GM19025 (cell line): Measurements from ENCODE around the gene FOXN3.
A peak's percentile ranks its signal among the peaks of the same experiment; 100 is the strongest.
"Not testable (repeated sequence)": the region's sequence is repeated elsewhere in the genome, so short reads cannot be mapped to it uniquely, and the experiment has no call there.

Experiments used
- ATAC-seq: cut with Tn5 transposase; IDR thresholded peaks from one replicate; pipeline ENCODE4 v1.9.1; 2021; ENCODE audit warnings: mild to moderate bottlenecking, low read depth, moderate library complexity; ENCODE audit not compliant: unreplicated experiment

FOXN3 gene

DNA sequence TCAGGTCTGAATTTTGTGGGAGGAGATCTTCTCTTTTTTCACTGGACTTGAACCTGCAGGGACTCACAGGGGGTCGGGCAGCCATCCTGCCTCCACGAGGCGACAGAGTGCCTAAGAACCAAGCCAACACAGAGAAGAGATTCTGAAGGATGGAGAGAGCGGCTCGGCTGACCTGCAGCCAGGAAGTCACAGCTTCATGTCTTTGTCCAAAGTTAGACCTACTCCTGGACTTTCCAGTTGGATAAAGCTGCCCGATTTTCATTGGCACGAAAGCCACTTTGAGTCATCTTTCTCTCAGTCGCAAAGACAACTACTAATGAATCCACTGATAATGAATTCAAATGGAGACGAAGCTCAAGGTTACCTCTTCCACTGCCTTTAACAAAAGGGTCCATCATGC is 106.8 kb downstream of the FOXN3 start:
- no peak for ATAC-seq

DNA sequence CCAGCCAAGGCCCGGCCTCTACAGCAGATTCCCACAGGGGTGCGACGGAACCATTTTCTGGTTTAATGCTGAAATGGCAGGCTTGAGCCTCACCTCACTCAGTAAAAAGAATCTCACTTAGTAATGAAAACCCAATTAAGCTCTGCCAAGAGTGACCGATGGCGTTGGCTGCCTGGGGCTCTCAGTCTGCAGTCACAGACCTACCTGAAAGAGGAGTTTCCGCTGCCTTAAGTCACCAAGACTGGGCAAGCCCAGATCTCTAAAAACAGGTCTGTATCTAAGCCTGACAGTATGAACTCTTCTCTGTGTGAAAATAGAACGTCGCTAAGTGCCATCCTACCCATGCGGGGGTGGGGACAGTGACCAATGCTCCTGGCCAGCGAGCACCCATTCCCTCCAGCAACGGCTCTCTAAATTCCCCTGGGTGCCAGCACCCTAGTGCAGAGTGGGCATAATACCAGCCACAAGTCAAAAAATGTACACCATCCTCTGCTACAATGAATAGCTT is 107.3 kb downstream of the FOXN3 start:
- ATAC-seq: no peak

DNA sequence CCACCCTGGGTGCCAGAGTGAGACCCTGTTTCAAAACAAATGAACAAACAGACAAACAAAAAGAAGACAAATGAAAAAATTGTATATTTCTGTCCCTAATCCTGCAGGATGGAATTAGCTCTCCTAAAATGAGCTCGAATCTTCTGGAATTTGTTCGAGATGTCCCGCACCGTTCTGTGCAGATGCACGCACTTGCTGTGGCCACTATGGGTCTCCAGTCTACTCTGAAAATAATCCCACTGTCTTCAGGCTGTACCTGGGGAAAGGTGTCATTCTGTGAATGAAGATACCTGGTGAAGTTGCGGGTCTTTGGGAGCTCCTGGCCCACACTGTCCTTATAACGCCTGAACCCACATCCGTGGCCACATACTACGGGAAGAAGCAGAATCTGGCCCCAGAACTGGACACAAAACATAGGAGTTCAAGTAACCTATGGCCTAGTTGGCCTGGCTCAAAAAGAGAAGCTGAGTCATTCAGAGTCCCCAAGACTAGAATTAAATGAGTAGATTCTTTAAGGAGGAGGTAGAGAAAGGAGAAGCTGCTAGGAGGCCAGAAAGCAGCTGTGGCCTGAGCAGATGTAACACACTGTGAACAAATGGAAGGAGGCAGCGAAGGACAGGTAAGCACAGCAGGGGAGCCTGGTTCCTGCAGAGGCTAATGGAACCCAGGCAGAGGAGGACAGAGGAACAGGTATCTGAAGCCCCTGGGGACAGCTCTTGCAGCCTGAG is 108.6 kb downstream of the FOXN3 start:
- ATAC-seq: peak; percentile 26

DNA sequence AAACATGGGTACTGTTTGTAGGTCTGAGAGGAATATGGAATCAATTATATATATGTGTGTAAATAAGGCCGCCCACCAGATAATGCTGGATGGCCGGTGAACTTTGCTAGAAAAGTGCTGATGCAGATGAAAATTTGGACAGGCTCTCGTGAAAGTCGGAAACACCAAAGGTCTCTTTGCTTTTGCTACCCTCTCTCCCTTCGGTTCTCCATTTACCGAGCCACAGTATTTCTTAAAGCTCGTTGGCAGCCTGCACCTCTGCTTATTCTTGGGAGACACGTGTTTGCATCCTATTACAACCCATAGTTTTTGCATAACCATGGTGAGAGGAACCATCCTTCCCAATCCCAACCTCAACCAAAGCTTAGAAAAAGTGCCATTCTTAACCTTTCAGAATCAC is 109.6 kb downstream of the FOXN3 start:
- no peak for ATAC-seq

DNA sequence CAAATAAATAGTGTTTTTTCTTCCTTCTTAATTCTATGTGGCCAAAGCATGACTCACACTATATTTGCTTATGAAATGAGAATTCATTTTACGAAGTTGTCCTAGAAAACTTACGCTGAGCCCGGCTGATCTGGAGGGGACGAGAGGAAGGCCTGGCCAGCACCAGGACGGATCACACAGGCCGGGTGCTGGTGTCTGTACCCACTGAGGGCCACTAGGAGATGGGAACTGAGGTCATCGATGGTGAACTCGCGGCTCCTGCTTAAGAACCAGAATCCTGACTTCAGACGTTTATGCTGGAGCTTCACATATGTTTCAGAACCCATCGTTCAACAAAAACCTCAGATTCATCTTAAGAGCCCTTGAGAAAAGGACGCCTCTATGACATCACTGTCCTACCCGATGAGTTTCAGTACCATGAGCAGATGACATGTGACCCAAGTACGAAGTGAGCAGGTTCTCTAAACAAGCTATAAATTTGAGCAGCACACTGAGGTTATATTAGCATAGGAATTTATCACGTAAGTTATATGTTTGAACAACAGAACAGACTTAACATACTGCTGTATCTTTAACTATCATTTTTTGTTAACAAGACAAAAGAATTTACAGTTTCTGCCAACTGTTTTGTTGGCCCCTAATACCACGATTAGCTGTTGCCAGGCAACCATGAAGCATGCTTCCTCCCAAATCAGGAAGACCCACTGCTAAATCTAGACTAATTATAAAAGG is 111.9 kb downstream of the FOXN3 start:
- ATAC-seq: peak; percentile 36

DNA sequence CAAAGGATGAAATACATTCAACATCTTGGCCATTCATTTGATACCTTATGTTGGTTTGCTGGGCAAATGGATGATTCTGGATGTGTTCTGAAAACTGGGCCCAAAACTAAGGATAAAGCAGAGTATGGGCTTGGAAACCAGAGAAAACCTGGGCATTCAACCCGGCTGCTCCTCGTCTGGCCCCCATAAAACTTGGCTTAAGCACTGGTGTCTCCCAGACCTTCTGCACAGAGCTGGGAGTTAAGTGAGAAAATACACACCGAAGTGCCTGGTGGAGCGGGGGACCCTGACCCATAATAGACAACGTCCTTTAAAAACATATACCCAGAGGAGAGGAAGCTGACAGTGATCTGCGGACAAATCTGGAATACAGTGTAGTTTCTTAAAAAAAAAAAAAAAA is 112.5 kb downstream of the FOXN3 start:
- no peak for ATAC-seq

DNA sequence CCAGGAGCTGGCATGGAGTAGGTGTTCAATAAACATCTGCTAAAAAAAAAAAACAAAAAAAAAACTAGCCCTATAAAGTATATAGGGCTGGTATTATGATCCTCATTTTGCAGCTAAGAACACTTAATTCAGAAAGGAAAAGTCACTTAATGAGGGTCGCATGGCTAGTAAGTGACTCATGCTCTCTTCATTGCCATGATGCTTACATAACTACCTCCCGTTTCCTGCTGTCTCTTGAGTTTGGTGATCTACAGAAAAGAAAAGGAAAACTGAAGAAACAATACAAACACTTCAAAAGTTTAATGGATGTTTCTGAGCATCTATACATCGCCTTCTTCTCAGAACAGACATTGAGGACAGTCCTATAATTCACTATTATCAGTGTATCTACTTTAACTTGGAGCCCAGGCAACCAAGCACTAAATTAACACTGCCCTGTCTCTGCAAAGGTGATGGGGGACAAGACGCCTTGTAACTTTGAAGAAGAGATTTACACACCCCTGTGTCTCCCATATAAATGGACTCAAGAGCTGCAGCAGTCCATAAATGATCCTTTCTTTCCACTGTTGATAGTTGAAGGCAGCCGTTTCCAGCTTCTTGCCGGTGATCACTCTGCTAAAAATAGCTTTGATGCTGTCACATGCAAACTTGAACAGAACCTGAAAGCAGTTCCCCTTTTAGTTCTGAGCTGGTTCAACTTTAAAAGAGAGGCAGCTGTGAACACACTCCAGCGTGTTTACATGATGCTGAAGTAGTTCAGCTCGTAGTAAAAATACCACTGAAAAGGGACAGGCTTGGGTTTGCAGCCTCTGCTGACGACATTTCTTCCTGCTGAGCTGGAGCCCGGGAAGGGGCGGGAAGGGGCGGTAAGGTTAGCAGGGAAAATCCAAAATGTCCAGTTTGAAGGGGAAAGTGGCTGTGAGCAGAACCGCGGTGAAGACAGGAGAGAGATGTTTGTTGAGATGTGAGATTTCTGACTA is 113.3 kb downstream of the FOXN3 start:
- ATAC-seq: peak; percentile 51

DNA sequence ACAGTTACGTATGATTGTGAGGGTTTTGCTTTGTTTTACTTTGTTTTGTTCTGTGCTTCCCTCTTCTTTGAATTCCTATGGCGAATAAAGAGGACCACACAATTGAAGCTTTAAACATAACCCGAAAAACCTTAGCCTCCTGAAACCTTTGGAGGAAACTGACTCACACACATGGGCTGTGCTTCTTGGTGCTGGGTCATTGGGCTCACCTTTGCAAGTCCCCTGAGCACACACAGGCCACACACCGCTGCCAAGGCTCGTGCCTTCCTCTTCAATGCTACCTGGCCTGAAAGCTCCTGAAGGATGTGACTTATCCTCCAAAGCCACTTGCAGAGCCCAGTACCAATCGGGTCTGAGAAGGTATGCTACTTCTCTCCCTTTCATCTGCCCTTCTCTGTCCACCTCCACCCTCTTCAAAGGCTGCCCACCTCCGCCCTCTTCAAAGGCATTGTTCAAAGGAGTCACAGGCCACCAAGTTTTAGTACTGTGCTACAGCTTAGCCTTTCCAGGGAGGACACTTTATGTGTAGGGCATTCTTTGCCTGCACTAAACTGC is 114.6 kb downstream of the FOXN3 start:
- no peak for ATAC-seq

DNA sequence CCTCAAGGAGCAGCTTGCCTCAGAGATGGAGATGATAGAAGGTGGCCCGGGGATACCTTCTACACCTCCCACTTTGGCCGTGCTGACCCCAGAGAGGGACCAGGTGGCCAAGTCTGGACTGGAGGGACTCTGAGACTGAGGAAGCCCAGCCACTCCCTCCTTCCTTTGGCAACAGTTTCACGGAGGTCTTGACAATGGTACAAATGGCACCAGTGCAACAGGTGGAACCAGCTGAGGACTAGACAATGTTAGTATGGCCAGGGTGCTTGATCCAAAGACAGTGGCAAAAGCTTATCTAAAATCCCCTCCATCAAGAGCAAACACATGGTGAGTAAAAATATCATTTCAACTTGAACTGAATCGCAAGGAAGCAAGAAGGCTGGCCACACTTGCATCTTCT is 117.4 kb downstream of the FOXN3 start:
- ATAC-seq: no peak

DNA sequence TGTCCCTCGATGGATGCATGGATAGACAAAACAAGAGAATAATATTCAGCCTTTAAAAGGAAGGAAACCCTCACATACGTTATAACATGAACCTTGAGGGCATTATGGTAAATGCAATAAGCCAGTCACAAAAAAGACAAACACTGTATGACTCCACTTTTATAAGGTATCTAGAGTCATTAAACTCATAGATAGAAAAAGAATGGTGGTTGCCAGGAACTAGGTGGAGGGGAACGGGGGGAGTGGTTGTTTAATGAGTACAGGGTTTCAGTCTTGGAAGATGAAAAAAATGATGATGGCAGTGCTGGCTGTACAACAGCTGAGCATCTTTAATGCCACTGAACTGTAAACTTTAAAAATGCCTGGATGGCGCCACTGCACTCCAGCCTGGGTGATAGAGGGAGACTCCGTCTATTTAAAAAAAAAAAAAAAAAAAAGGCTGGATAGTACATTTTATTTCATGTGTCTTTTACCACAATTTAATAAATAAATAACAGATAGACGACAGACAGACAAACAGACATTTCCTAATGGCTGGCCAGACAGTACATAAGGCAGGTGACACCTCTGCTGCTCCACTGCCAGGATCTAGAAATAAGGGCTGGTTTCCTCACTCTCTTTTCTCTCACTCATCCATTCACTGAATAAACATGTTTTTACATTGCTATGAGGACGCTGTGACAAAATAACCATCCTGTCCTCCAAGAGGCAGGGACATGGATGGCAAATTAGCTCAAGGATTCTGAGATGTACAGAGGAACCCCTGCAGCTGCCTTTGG is 118.8 kb downstream of the FOXN3 start:
- ATAC-seq: no peak

DNA sequence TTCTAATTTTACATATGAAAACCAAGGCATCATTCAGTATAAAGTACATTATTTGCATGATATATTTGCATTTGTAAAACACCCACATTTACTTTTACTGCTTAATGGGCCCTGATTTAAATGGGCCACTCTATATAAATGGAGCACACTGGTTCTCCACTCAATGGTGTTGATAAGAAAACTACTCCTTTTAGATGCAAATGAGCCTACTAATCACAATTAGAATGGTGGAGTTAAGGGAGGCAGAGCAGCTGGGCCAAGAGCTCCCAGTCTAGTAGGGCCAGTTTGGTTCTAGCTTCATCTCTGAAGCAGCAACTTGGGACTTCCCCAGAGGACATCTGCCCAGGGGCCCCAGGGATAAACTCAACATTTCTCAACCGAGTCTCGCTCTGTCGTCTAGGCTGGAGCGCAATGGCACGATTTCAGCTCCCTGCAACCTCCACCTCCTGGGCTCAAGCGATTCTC is 120.7 kb downstream of the FOXN3 start:
- ATAC-seq: no peak

DNA sequence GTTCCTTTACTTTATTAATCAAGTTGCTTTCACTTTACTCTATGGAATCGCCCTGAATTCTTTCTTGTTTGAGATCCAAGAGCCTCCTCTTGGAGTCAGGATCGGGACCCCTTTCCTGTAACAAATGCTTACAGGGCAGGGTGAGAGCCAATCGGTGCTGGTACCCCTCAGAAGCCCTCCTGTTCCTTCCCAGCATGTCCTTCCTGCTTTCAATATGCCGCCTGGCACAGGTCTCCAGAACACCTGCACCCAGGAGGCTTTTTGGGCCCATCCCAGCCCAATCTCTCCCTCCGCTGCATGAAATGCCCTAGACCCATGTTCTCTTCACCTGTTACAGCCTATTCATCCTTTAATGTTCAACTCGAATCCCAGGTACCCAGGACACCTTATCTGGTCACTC is 122.2 kb downstream of the FOXN3 start:
- ATAC-seq: no peak

DNA sequence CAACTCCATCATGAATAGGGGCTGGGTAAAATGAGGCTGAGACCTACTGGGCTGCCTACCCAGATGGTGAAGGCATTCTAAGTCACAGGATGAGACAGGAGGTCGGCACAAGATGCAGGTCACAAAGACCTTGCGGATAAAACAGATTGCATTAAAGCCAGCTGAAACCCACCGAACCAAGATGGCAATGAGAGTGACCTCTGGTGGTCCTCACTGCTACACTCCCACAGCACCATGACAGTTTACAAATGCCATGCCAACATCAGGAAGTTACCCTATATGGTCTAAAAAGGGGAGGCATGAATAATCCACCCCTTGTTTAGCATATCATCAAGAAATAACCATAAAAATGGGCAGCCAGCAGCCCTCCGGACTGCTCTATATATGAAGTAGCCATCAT is 122.6 kb downstream of the FOXN3 start:
- not testable (repeated sequence) for ATAC-seq

DNA sequence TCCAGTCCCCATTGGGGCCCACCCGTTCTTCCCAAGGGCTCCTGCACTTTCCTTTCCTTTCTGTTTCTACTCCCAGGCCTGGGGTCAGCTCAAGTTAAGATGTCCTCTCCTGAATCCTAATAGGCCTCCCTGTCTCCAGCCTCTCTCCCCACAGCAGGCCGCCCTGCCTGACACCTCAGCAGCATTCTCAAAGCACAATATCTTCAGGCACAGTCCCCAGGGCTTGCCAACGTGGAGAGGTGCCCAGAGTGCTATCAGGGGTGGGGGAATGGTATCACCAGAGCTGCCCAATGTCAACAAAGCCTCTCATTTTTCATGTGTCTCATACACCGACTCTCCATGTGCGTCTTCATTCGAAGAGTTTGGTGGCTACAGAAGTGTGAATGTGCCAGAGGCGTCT is 123.0 kb downstream of the FOXN3 start:
- ATAC-seq: no peak

DNA sequence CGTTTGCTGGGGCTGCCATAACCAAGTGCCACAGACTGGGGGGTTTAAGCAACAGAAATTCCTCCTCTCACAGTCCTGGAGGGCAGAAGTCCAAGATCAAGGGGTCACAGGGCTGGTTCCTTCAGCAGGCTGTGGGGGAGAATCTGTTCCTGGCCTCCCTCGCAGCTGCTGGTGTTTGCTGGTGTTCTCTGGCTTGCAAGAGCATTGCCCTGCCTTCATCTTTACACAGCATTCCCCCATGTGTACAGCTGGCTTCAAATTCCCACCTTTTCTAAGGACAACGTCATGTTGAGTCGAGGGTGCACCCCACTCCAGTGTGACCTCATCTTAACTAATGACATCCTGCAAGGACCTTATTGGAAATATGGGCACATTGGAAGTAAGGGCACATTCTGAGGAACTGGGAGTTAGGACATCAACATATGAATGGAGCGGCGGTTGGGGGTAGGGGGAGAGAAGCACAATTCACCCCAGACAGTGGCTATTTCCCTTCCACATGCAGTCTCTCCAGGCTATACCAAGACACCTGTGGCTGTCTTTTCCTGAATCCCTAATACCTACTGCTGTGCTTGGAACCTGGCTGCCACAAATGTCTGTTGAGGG is 123.6 kb downstream of the FOXN3 start:
- no peak for ATAC-seq

DNA sequence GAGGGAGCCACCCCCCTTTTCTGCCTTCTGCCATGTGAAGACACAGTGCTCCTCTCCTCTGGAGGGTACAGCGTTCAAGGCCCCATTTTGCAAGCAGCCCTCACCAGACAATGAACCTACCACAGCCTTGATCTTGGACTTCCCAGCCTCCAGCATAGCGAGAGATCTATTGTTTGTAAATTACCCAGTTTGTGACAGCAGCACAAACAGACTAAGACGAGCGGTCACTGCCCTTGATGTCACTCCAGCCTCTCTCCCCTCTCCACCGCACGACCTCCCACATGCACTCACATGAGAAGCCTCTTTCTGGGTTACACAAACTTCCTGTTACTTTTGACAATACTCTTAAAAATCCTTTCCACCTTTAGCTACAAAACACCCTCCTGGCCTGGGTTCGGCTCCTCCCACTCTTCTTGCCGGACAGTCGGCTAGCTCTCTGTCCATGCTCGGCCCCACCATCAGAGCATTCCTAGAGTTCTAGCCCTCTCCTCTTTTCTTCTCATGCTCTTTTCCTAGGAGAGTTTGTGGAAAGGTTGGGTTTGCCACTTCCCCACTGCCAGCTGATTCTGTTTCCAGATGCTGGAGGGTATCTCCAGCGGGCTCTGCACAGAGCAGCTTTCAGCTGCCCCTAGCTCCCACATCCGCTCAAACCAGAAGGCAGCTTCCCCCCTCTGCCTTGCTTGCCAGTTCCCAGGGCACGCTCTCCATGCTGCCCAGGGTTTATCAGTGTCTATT is 124.3 kb downstream of the FOXN3 start:
- no peak for ATAC-seq

DNA sequence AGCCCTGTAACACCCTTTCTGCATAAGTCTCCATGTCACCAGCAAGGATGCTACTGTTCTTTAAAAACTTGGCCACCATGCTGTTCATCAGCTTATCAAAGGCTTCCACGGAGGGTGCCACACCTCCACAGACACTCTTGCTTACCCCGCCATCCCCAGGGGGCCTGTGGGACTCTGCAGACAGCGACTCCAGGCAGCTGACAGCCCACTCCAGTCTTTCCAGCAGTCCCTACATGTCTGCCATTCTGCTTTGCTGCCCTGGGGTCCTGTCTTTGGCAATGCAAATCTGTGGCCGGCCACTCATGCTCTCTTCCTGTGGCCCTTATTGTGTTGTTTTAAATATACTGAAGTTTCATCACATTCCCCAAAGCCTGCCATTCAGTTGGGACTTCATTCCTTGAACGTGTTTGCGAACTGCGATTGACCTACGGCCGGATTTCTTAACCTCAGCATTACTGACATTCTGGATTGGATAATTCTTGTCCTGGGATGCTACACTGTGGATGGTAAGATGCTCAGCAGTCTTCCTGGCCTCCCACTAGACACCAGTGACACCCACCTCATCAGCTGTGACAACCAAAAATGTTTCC is 125.6 kb downstream of the FOXN3 start:
- ATAC-seq: no peak

DNA sequence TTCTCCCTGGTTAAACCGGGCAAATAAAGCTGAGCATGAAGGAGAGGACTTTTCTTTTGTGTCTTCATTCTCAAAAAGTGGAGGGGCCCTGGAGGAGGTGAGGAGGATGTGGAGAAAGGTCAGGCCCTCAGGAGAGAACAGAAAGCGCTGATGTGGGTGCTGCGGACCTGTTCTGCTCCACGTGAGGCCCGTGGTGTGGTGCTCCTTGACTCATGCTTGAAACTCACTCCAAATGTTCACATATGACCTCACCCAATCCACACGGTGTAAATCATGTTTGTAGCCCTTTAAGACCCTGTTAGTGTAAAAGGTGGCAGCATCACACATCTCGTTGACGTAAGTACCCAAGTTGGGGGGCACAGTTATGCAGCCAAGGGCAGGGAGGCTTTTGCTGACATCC is 126.2 kb downstream of the FOXN3 start:
- no peak for ATAC-seq
